Muscle layer of duodenum (tissue), 2 donors: ENCODE data around the gene LRP1-AS.
"Not testable (repeated sequence)": the region's sequence is repeated elsewhere in the genome, so short reads cannot be mapped to it uniquely, and the experiment has no call there.

ENCODE experiments used
- H3K27ac ChIP-seq: one replicate; pipeline ENCODE4 v1.7.0; 2013; ENCODE audit warnings: mild to moderate bottlenecking, low read length
- H3K27me3 ChIP-seq: one replicate; pipeline ENCODE4 v1.7.0; 2013; ENCODE audit warnings: low read depth, mild to moderate bottlenecking, control low read depth, low read length
- H3K36me3 ChIP-seq, 2 donors: one replicate each; pipeline ENCODE4 v1.7.0; 2013; ENCODE audit warnings: low read length in 2 of 2, control low read depth in 1 of 2, mild to moderate bottlenecking in 1 of 2; ENCODE audit not compliant: insufficient read depth in 2 of 2, control insufficient read depth in 1 of 2
- H3K4me1 ChIP-seq, 2 donors: one replicate each; pipeline ENCODE4 v1.7.0; 2013; ENCODE audit warnings: low read length in 2 of 2, mild to moderate bottlenecking in 2 of 2, control low read depth in 1 of 2, moderate library complexity in 1 of 2; ENCODE audit not compliant: insufficient read depth in 2 of 2, control insufficient read depth in 1 of 2
- H3K4me3 ChIP-seq, 2 donors: one replicate each; pipeline ENCODE4 v1.7.0; 2013; ENCODE audit warnings: low read length in 2 of 2, low read depth in 1 of 2, mild to moderate bottlenecking in 1 of 2
- H3K9me3 ChIP-seq, 2 donors: one replicate each; pipeline ENCODE4 v1.7.0; 2013; ENCODE audit warnings: low read length in 2 of 2, control low read depth in 1 of 2, mild to moderate bottlenecking in 1 of 2; ENCODE audit not compliant: control insufficient read depth in 1 of 2
- donor health status: healthy.

The LRP1-AS gene

DNA sequence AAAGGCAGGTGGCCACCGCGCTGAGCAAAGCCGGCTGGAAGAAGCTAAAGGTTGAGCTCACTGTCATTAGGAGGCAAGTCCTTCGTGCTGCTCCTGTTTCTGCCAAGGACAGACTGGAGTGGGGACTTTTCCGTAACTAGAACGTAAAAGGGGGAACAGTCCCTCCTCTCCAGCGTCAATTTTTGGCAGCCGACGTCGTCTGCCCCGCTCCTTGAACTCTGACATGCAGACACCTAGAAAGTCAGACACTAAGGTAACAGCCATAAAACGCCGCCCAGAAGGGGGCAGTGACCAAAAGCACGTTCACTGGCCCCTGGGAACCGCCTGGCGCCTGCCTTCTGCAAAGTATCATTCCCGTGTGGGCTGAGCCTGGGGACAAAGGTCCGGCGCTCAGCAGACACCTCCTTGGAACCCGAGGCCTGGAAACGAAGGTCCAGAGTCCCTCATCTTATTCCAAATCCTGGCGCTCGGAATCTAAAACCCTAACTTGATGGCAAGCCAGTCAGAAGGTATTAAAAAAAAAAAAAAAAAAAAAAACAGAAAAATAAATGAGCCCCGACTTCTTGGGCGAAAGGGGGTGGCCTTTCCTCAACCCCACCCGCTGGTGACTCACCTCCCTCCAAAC, 20.2 kb downstream of the LRP1-AS start:
- peak overlapping the region; percentile 90 for H3K27ac ChIP-seq
- H3K27me3 ChIP-seq, result no peaks in the 10 kb centered on the region
- H3K4me1 ChIP-seq, result peaks cover 23 to 39% of the 10 kb centered on the region in 2 donors
- peak overlapping the region; percentile 74 to 87 for H3K4me3 ChIP-seq
- H3K36me3 ChIP-seq, result peaks cover 0 to 4% of the 10 kb centered on the region in 2 donors
- no peaks in the 10 kb centered on the region for H3K9me3 ChIP-seq

DNA sequence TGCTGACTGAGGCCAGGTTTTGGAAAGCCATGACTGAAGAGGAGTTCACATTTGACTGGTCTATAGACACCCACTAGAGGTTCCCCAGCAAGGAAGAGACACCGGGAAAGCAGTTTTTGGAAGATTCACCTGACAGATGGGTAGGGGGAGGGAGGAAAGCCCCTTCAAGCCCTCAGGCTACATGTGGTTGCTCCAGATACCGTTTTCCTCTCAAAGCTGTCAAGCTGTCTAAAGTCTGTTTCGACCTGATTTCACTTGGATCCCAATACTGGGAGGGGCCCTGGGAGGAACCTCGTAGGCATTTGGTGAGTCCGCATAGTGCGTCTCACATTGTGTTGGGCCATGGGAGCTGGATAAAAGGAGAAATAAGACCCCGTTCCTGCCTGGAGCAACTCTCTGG, 20.9 kb downstream of the LRP1-AS start:
- peak overlapping the region; percentile 74 to 87 for H3K4me3 ChIP-seq
- peaks cover 18 to 33% of the 10 kb centered on the region in 2 donors for H3K4me1 ChIP-seq
- peak overlapping the region; percentile 90 for H3K27ac ChIP-seq
- peaks cover 0 to 4% of the 10 kb centered on the region in 2 donors for H3K36me3 ChIP-seq
- H3K27me3 ChIP-seq, result no peaks in the 10 kb centered on the region
- H3K9me3 ChIP-seq, result no peaks in the 10 kb centered on the region

DNA sequence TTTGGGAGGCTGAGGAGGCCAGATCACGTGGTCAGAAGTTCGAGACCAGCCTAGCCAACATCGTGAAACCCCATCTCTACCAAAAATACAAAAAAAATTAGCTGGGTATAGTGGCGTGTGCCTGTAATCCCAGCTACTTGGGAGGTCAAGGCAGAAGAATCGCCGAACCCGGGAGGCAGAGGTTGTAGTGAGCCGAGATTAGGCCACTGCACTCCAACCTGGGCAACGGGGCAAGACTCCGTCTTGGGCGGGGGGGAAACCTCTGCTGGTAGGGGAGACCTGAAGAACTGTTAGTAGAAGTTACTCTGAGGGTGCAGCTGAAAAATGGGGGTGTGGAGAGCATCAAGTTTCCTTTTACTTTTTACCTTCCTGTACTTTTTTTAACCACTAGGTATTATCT, 21.4 kb downstream of the LRP1-AS start:
- peaks cover 0 to 4% of the 10 kb centered on the region in 2 donors for H3K36me3 ChIP-seq
- H3K9me3 ChIP-seq, result no peaks in the 10 kb centered on the region
- peaks cover 13 to 28% of the 10 kb centered on the region in 2 donors for H3K4me1 ChIP-seq
- H3K27me3 ChIP-seq, result no peaks in the 10 kb centered on the region
- H3K27ac ChIP-seq, result no peak overlapping the region
- H3K4me3 ChIP-seq, result no peak overlapping the region

DNA sequence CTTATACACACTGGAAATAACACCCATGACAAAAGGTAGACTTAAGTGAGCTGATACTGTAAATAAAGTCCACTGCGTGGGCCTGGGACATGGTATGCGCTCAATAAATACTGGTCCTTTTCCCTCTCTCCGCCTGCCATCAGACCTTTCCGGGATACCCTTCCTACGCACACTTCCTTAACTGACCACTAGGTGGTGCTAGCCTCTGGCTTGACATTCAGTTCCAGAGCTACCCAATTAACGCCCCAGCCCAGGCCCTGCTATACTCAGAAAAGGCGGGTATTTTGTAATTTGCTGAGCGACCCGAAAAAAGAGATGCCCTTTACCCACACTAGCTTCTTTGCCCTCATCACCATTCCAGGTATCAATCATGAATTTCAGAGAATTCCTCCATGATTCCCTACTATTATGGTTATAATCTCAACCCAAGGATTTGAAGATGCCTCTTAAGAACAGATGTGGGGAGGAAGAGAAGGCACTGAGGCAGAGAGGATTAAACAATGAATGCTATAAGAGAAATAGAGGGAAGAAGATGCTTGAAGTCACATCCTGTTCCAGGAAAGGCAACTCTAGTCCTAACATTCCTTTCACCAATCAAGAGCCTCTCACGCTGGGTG, 23.1 kb downstream of the LRP1-AS start:
- no peak overlapping the region for H3K27ac ChIP-seq
- no peaks in the 10 kb centered on the region for H3K9me3 ChIP-seq
- H3K4me1 ChIP-seq, result peaks cover 5 to 11% of the 10 kb centered on the region in 2 donors
- H3K27me3 ChIP-seq, result no peaks in the 10 kb centered on the region
- no peak overlapping the region for H3K4me3 ChIP-seq
- H3K36me3 ChIP-seq, result peaks cover 0 to 4% of the 10 kb centered on the region in 2 donors

DNA sequence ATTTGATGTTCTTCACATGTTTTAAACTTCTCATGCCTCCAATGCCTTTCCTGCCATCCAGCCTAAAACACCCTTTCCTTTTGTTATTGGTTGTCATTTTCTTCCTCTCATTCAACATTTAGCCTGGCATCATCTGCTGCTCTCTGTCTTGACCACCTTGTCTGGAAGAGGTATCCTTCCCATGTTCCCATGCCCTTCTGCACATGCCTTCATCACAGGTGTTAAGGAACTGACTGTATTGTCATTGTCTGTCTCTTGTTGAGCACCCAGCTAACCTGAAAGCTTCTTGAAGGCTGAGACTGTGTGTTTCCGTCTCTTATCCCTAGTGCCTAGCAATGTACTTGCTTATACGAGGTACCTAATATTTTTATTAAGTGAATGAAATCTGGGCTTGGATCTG, 23.6 kb downstream of the LRP1-AS start:
- H3K4me3 ChIP-seq, result no peak overlapping the region
- peaks cover 0 to 4% of the 10 kb centered on the region in 2 donors for H3K36me3 ChIP-seq
- H3K27ac ChIP-seq, result no peak overlapping the region
- peaks cover 5 to 8% of the 10 kb centered on the region in 2 donors for H3K4me1 ChIP-seq
- H3K9me3 ChIP-seq, result no peaks in the 10 kb centered on the region
- H3K27me3 ChIP-seq, result no peaks in the 10 kb centered on the region

- not testable (repeated sequence) for H3K27ac ChIP-seq, H3K4me1 ChIP-seq, H3K4me3 ChIP-seq, H3K36me3 ChIP-seq, H3K27me3 ChIP-seq, H3K9me3 ChIP-seq
Measured at GRCh38 chr12:57120718-57121117, 26.7 kb downstream of the LRP1-AS start.

DNA sequence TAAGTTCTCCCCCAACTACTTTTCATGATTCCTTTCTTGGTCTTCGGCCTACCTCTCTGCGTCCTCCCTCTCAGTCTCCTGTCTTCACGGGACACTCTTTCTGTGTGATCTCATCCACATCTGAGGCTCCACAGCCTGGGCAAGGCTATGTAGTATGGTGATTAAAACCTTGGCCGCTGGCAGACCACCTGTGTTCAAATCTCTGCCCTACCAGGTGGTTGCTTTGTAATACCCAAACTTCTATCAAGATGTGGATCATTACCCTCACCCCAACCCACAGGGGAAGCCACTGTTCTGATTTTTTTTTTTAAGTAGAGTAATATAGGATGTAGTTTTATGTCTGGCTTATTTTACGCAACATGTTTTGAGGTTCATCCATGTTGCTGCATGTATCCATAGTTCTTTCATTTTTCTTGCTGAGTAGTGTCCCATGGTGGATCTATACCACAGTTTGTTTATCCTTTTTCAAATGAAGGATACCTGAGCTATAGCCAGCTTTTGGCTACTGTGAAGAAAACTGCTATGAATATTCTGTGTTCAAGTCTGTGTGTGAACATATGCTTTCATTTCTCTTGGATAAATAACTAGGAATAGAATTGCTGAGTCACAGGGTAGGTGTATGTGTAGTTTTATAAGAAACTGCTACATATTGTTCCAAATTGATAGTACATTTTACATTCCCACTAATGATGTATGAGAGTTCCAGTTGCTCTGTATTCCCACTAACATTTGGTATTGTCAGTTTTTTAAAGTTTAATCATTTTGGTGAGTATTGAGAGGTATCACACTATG, 27.9 kb downstream of the LRP1-AS start:
- Histone ChIP-seq H3K4me1 (no peaks in the 10 kb centered on the region), H3K9me3 (no peaks in the 10 kb centered on the region), H3K27ac (no peak overlapping the region), H3K4me3 (no peak overlapping the region), H3K36me3 (no peaks in the 10 kb centered on the region), H3K27me3 (no peaks in the 10 kb centered on the region)

DNA sequence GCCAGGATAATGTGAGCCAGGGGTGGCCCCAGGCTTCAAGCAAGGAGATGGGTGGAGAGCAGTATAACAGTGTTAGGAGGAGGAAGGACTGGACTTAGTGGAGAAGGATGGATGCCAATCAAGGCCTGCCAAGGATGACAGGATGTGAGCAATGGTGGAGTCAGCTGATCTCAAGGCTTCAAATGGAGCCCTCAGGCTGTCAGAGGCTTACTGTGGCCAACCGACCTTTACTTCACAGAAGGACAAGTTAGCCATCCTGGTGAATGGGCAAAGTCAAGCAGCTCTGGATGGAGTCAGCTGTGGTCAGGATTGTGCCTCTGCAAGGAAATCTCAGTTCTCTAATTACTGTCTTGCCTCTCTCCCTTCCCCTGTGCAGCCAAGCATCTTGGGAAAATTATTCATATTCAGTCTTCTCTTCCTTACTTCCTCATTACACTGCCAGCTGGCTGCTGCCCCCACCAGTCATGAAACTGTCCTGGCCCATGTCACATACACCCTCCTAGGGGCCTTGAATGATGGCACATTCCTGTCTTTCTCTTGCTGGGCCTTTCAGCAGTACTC, 28.6 kb downstream of the LRP1-AS start:
- H3K4me1 ChIP-seq, result no peaks in the 10 kb centered on the region
- H3K4me3 ChIP-seq, result no peak overlapping the region
- no peaks in the 10 kb centered on the region for H3K9me3 ChIP-seq
- no peak overlapping the region for H3K27ac ChIP-seq
- H3K27me3 ChIP-seq, result no peaks in the 10 kb centered on the region
- no peaks in the 10 kb centered on the region for H3K36me3 ChIP-seq

DNA sequence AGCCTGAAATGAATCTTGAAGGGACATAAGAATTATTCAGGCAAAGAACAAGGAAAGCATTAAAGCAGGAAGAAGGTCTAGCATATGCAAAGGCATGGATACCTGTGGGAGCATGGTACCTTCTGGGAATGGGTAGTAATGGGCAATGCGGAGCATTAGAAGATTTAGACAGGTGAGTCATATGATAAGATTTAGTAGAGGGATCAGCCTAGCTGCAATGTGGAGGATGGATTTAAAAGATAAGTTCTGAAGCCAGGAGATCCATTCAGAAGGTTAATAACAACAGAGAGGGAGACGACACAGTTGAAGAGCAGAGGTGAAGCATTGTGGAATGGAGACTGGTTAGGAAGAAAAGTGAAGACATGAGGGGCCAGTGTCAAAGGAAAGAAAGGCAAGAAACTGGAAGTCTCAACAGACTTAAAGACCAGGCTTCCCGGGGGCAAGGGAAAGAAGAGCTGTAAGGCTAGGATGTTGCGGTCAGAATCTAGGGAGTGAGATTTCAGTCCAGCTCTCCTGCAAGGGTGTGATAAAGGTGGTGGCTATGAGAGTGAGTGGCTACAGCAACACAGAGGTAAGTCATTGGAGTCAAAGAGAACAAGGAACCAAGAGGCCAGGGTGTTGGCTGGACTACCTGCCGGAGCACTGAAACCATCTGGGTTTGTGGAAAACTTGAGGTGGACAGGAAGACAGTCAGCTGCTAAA, 30.7 kb downstream of the LRP1-AS start:
- Histone ChIP-seq H3K36me3 (no peaks in the 10 kb centered on the region), H3K4me3 (no peak overlapping the region), H3K27me3 (no peaks in the 10 kb centered on the region), H3K4me1 (peaks cover 0 to 6% of the 10 kb centered on the region in 2 donors), H3K27ac (no peak overlapping the region), H3K9me3 (no peaks in the 10 kb centered on the region)

GRCh38 chr12:57112492-57113294, 34.7 kb downstream of the LRP1-AS start:
- no peaks in the 10 kb centered on the region for H3K27me3 ChIP-seq
- H3K4me1 ChIP-seq, result peaks cover 17 to 28% of the 10 kb centered on the region in 2 donors
- no peaks in the 10 kb centered on the region for H3K9me3 ChIP-seq
- peak overlapping the region; percentile 100 for H3K27ac ChIP-seq
- H3K4me3 ChIP-seq, result peak overlapping the region; percentile 93 to 95
- peaks cover 6 to 7% of the 10 kb centered on the region in 2 donors for H3K36me3 ChIP-seq
